Fibroblast of upper back skin (primary cell): ENCODE results near the gene PLB1.

Experiments used
- DNase-seq: peaks from one replicate; pipeline ENCODE4 v3.0.0-alpha.2; 2013

Gene PLB1

GRCh38 chr2:28676152-28676835 is 180.4 kb downstream of the PLB1 start:
- no peak for DNase-seq

- DNase-seq = no peak
Observed at GRCh38 chr2:28678175-28678855, 182.5 kb downstream of the PLB1 start.

GRCh38 chr2:28678944-28679343 is 183.1 kb downstream of the PLB1 start:
- DNase-seq = no peak

GRCh38 chr2:28680657-28681056 is 184.8 kb downstream of the PLB1 start:
- no peak for DNase-seq

- peak; percentile 34 for DNase-seq
Observed at GRCh38 chr2:28681158-28681571, 185.3 kb downstream of the PLB1 start.

- DNase-seq = peak; percentile 80
Observed at GRCh38 chr2:28681606-28682005, 185.7 kb downstream of the PLB1 start.

GRCh38 chr2:28683100-28683706 is 187.3 kb downstream of the PLB1 start:
- DNase-seq = peak; percentile 82

- DNase-seq = no peak
Observed at GRCh38 chr2:28684142-28684858, 188.4 kb downstream of the PLB1 start.

- no peak for DNase-seq
Observed at GRCh38 chr2:28687171-28687570, 191.3 kb downstream of the PLB1 start.

- DNase-seq = no peak
Observed at GRCh38 chr2:28687640-28688385, 192.0 kb downstream of the PLB1 start.

GRCh38 chr2:28688818-28689217 is 193.0 kb downstream of the PLB1 start:
- no peak for DNase-seq

GRCh38 chr2:28689771-28690170 is 193.9 kb downstream of the PLB1 start:
- DNase-seq = no peak

- no peak for DNase-seq
Observed at GRCh38 chr2:28692411-28692810, 196.6 kb downstream of the PLB1 start.

- DNase-seq = no peak
Observed at GRCh38 chr2:28693223-28693622, 197.4 kb downstream of the PLB1 start.
